HFFc6 (cell line): Measurements from ENCODE around the gene CSK. TPM values are rescaled to one million over a fixed set of nuclear protein-coding genes. Genes with fewer than 3 reads are reported as not detected.

Experiments
- DNase-seq: peaks from one replicate; pipeline ENCODE4 v3.0.0-alpha.2; 2018
- H3K27ac Mint-ChIP-seq: 2 replicates; pipeline ENCODE4 v1.8.0; 2020; ENCODE audit warnings: mild to moderate bottlenecking, mixed read lengths
- H3K27me3 Mint-ChIP-seq: 2 replicates; pipeline ENCODE4 v1.8.0; 2021; ENCODE audit warnings: mild to moderate bottlenecking, moderate library complexity, mixed read lengths; ENCODE audit not compliant: insufficient read depth
- H3K36me3 Mint-ChIP-seq: 2 replicates; pipeline ENCODE4 v1.8.0; 2021; ENCODE audit warnings: low read depth, mixed read lengths
- H3K4me1 Mint-ChIP-seq: 2 replicates; pipeline ENCODE4 v1.8.0; 2020; ENCODE audit warnings: low read depth, mixed read lengths
- H3K4me3 Mint-ChIP-seq: 2 replicates; pipeline ENCODE4 v1.8.0; 2020; ENCODE audit warnings: mild to moderate bottlenecking, moderate library complexity, mixed read lengths
- H3K9me3 Mint-ChIP-seq: 2 replicates; pipeline ENCODE4 v1.8.0; 2020; ENCODE audit warnings: mild to moderate bottlenecking, mixed read lengths
- microRNA-seq: library from miRNA; unstranded; fragments of <30 nt; microRNA quantifications from one replicate; pipeline ENCODE4, GENCODE V29; 2019
- total RNA-seq, 6 experiments: library from RNA; stranded (reverse); fragmentation: NEBNext Ultra II Directional; extraction: Animal tissue kit (Norgen Biotek cat#: 25700); gene quantifications; 2 replicates in 1 of 6; 3 replicates in 5 of 6; pipeline ENCODE4 v1.2.3, GENCODE V29; 2021
- TF ChIP-seq, protein P1 (sequence below): fragments of 200-600 bp; sonication (generic); IDR thresholded peaks from 2 replicates; pipeline ENCODE4 v1.5.0; 2021; ENCODE audit warnings: antibody characterized with exemption, mild to moderate bottlenecking

CSK gene
- total RNA-seq, 6 experiments from 2014 or later, result 48.8 to 59.0 (median 53.3) TPM

DNA sequence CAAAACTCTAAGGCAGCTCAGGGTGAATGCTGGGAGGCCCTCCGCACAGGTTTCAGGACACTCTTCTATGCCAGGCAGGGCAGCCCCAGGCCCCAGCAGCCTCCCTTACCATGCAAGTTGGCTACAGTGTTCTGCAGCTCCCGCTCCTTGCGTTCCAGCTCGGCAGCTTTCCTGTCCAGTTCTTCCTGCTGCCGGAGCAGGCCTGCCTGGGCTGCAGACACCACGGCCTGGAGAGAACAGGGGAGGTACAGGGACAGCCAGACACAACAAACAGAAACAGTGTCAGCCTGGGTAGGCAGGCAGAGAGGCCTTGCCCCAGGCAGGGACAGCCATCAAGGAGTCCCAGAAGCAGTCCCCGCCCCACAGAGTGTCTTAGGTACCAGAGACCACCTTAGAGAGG, 70.1 kb downstream of the CSK start:
- Mint-ChIP-seq H3K9me3 (no peaks in the 10 kb centered on the region), H3K4me3 (no peak overlapping the region), H3K27ac (no peak overlapping the region), H3K27me3 (no peaks in the 10 kb centered on the region), H3K36me3 (peaks cover 10% of the 10 kb centered on the region; the same call in 1 of the 2 replicates), H3K4me1 (no peaks in the 10 kb centered on the region; the same call in 1 of the 2 replicates)
- no peak for DNase-seq
- TF ChIP-seq, protein P1, sequence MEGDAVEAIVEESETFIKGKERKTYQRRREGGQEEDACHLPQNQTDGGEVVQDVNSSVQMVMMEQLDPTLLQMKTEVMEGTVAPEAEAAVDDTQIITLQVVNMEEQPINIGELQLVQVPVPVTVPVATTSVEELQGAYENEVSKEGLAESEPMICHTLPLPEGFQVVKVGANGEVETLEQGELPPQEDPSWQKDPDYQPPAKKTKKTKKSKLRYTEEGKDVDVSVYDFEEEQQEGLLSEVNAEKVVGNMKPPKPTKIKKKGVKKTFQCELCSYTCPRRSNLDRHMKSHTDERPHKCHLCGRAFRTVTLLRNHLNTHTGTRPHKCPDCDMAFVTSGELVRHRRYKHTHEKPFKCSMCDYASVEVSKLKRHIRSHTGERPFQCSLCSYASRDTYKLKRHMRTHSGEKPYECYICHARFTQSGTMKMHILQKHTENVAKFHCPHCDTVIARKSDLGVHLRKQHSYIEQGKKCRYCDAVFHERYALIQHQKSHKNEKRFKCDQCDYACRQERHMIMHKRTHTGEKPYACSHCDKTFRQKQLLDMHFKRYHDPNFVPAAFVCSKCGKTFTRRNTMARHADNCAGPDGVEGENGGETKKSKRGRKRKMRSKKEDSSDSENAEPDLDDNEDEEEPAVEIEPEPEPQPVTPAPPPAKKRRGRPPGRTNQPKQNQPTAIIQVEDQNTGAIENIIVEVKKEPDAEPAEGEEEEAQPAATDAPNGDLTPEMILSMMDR, result no peak

Small RNA genes within 50 kb of the gene (microRNA-seq; reads per million reads assigned to microRNA genes)
- not detected for gene MIR4513
- not detected for gene MIR6882

Other genes with a start within 250 kb of the CSK start
- 1 to 10 TPM; 1.2 to 2.1 (median 1.6) TPM for gene ARID3B, start 240.9 kb upstream of the CSK start, total RNA-seq
- gene CLK3, start 166.2 kb upstream of the CSK start, total RNA-seq, result 10 to 100 TPM; 45.4 to 53.0 (median 46.9) TPM
- 10 to 100 TPM; 37.2 to 46.8 (median 40.8) TPM for gene EDC3, start 86.1 kb upstream of the CSK start, total RNA-seq
- not detected for gene CYP1A1, start 56.6 kb upstream of the CSK start, total RNA-seq
- not detected for gene CYP1A2, start 33.2 kb upstream of the CSK start, total RNA-seq
- gene LMAN1L, start 30.8 kb downstream of the CSK start, total RNA-seq, result not detected
- gene CPLX3, start 44.5 kb downstream of the CSK start, total RNA-seq, result under 1 TPM in 1 of 6 experiments, not detected in 5; 0.09 TPM
- gene ULK3, start 61.1 kb downstream of the CSK start, total RNA-seq, result 10 to 100 TPM; 12.5 to 18.9 (median 16.1) TPM
- 10 to 100 TPM; 70.1 to 86.1 (median 75.9) TPM for gene SCAMP2, start 91.3 kb downstream of the CSK start, total RNA-seq
- 10 to 100 TPM; 32.3 to 43.0 (median 35.4) TPM for gene MPI, start 108.0 kb downstream of the CSK start, total RNA-seq
- 10 to 100 TPM; 40.6 to 61.4 (median 51.8) TPM for gene FAM219B, start 124.8 kb downstream of the CSK start, total RNA-seq
- gene COX5A, start 156.0 kb downstream of the CSK start, total RNA-seq, result 100 to 1,000 TPM; 181 to 189 (median 186) TPM
- 1 to 10 TPM in 5 of 6 experiments, under 1 TPM in 1; 0.76 to 1.7 (median 1.5) TPM for gene RPP25, start 174.7 kb downstream of the CSK start, total RNA-seq
- gene SCAMP5, start 213.5 kb downstream of the CSK start, total RNA-seq, result 10 to 100 TPM in 2 of 6 experiments, 1 to 10 TPM in 4; 6.4 to 11.2 (median 6.9) TPM
- gene PPCDC, start 241.5 kb downstream of the CSK start, total RNA-seq, result 10 to 100 TPM in 5 of 6 experiments, 1 to 10 TPM in 1; 9.8 to 12.3 (median 11.2) TPM